Measurements from ENCODE around the gene CYCS. TPM values are rescaled to one million over a fixed set of nuclear protein-coding genes. Genes with fewer than 3 reads are reported as not detected.

The CYCS gene
- total and polyA plus RNA-seq, 2 of the 8 experiments (the other 6 are each of a cell fraction or from before 2014, with no cell fraction given) = 48.6 to 229 TPM

DNA sequence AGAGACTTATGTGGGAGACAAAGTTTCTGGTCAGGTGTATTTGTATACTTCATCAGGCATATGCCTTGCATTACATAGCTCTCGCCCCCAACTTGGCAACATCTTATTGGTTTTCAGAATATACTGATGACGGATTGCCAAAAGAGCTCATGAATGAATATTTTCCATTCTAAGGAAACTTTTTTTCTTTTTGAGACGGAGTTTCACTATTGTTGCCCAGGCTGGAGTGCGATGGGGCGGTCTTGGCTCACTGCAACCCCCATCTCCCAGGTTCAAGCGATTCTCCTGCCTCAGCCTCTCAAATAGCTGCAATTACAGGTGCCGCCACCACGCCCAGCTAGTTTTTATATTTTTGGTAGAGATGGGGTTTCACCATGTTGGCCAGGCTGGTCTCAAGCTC is 6.0 kb downstream of the CYCS start (continued):
- TF ChIP-seq SIN3A (conservative IDR thresholded peaks at IDR 0.05 in 1 of 2, IDR thresholded peaks at IDR 0.05 in 1 of 2; ENCODE audit: low read depth in 1 of 2, low read length in 2 of 2) = no peak
- no peak for TF ChIP-seq SIX5 (IDR thresholded peaks at IDR 0.05; ENCODE audit: low read depth, low read length)
